ENCODE data around the gene NUP50.

The NUP50 gene

GRCh38 chr22:45197606-45198462 is 34.1 kb downstream of the NUP50 start:
- Histone ChIP-seq H3K9me3 (ENCODE audit: low read length) (no peaks in the 10 kb centered on the region), H3K9ac (ENCODE audit: low read length) (no peak overlapping the region), H3K4me1 (ENCODE audit: insufficient read depth, low read length) (peaks cover 13% of the 10 kb centered on the region), H3K4me3 (ENCODE audit: low read depth in 1 of 2, low read length in 2 of 2) (no peak overlapping the region), H3K36me3 (ENCODE audit: insufficient read depth, low read length) (peaks cover 31% of the 10 kb centered on the region), H3K27me3 (ENCODE audit: control insufficient read depth in 1 of 2, insufficient read depth in 2 of 2, low read length in 2 of 2) (no peaks in the 10 kb centered on the region), H3K27ac (ENCODE audit: low read depth, low read length) (no peak overlapping the region)

DNA sequence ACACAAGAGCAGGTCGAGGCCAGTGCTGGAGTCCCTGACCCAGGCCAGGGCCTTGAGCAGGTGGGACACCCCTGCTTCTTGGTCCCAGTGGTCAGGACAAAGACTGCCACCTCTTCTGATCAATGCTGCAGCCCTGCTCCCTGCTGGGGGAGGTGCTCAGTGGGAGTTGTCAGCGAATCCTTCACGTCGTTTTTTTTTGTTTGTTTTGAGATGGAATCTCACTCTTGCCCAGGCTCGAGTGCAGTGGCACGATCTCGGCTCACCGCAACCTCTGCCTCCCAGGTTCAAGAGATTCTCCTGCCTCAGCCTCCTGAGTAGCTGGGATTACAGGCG is 34.7 kb downstream of the NUP50 start:
- Histone ChIP-seq H3K36me3 (ENCODE audit: insufficient read depth, low read length) (peaks cover 33% of the 10 kb centered on the region), H3K9me3 (ENCODE audit: low read length) (no peaks in the 10 kb centered on the region), H3K4me3 (ENCODE audit: low read depth in 1 of 2, low read length in 2 of 2) (no peak overlapping the region), H3K27ac (ENCODE audit: low read depth, low read length) (no peak overlapping the region), H3K9ac (ENCODE audit: low read length) (no peak overlapping the region), H3K4me1 (ENCODE audit: insufficient read depth, low read length) (peaks cover 13% of the 10 kb centered on the region), H3K27me3 (ENCODE audit: control insufficient read depth in 1 of 2, insufficient read depth in 2 of 2, low read length in 2 of 2) (no peaks in the 10 kb centered on the region)

DNA sequence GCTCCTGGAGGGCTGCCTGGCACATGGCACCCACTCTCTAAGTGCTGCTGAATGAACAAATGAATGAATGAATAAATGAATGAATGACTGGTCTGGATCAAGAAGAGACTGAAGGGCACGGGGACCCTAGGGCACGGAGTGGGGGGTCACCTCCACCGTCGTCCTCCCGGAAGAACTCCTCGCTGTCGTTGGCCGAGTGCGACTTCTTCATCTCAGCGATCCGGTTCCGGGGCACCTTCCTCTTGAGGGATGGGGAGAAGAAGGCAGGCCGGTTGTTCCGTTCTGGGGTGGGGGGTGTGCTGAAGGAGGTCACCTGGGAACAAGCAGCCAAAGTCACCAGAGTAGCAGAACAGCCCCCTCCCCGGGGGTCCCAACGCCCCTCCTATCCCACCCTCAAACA is 36.0 kb downstream of the NUP50 start:
- Histone ChIP-seq H3K9me3 (ENCODE audit: low read length) (no peaks in the 10 kb centered on the region), H3K27ac (ENCODE audit: low read depth, low read length) (no peak overlapping the region), H3K27me3 (ENCODE audit: control insufficient read depth in 1 of 2, insufficient read depth in 2 of 2, low read length in 2 of 2) (no peaks in the 10 kb centered on the region), H3K9ac (ENCODE audit: low read length) (no peak overlapping the region), H3K4me1 (ENCODE audit: insufficient read depth, low read length) (peaks cover 13% of the 10 kb centered on the region), H3K36me3 (ENCODE audit: insufficient read depth, low read length) (peaks cover 40% of the 10 kb centered on the region), H3K4me3 (ENCODE audit: low read depth in 1 of 2, low read length in 2 of 2) (no peak overlapping the region)

DNA sequence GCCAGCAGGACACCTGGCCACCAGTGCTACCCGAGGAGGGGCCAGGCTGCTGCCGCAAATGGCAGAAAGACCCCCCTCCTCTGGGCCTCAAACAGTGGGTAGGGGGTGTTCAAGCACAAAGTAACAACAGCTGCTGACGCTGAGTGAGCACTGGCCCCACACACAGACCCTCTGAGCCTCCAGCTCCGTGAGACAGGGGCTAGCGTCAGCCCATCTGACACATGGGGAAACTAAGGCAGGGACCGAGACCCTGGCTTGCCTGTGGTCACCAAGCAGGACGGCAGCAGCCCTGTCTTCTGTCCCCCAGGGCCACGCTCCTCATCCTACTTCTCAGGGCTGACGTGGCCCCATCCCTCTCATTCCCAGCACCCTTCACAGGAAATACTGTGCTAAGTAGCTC is 36.5 kb downstream of the NUP50 start:
- Histone ChIP-seq H3K27ac (ENCODE audit: low read depth, low read length) (no peak overlapping the region), H3K36me3 (ENCODE audit: insufficient read depth, low read length) (peaks cover 44% of the 10 kb centered on the region), H3K9me3 (ENCODE audit: low read length) (no peaks in the 10 kb centered on the region), H3K4me3 (ENCODE audit: low read depth in 1 of 2, low read length in 2 of 2) (no peak overlapping the region), H3K4me1 (ENCODE audit: insufficient read depth, low read length) (peaks cover 13% of the 10 kb centered on the region), H3K27me3 (ENCODE audit: control insufficient read depth in 1 of 2, insufficient read depth in 2 of 2, low read length in 2 of 2) (no peaks in the 10 kb centered on the region), H3K9ac (ENCODE audit: low read length) (no peak overlapping the region)

GRCh38 chr22:45200860-45201511 is 37.3 kb downstream of the NUP50 start:
- no peaks in the 10 kb centered on the region for H3K9me3 ChIP-seq (ENCODE audit: low read length)
- peaks cover 40% of the 10 kb centered on the region for H3K36me3 ChIP-seq (ENCODE audit: insufficient read depth, low read length)
- H3K4me1 ChIP-seq (ENCODE audit: insufficient read depth, low read length): peaks cover 13% of the 10 kb centered on the region
- H3K27ac ChIP-seq (ENCODE audit: low read depth, low read length): no peak overlapping the region
- no peak overlapping the region for H3K4me3 ChIP-seq (ENCODE audit: low read depth in 1 of 2, low read length in 2 of 2)
- no peak overlapping the region for H3K9ac ChIP-seq (ENCODE audit: low read length)
- no peaks in the 10 kb centered on the region for H3K27me3 ChIP-seq (ENCODE audit: control insufficient read depth in 1 of 2, insufficient read depth in 2 of 2, low read length in 2 of 2)

- no peaks in the 10 kb centered on the region for H3K9me3 ChIP-seq (ENCODE audit: low read length)
- no peak overlapping the region for H3K9ac ChIP-seq (ENCODE audit: low read length)
- peaks cover 37% of the 10 kb centered on the region for H3K36me3 ChIP-seq (ENCODE audit: insufficient read depth, low read length)
- no peaks in the 10 kb centered on the region for H3K27me3 ChIP-seq (ENCODE audit: control insufficient read depth in 1 of 2, insufficient read depth in 2 of 2, low read length in 2 of 2)
- no peak overlapping the region for H3K27ac ChIP-seq (ENCODE audit: low read depth, low read length)
- H3K4me1 ChIP-seq (ENCODE audit: insufficient read depth, low read length): peaks cover 13% of the 10 kb centered on the region
- H3K4me3 ChIP-seq (ENCODE audit: low read depth in 1 of 2, low read length in 2 of 2): no peak overlapping the region
These were observed 38.1 kb downstream of the NUP50 start for GRCh38 chr22:45201678-45202332.

- Histone ChIP-seq H3K4me3 (ENCODE audit: low read depth in 1 of 2, low read length in 2 of 2) (no peak overlapping the region), H3K36me3 (ENCODE audit: insufficient read depth, low read length) (peaks cover 37% of the 10 kb centered on the region), H3K9me3 (ENCODE audit: low read length) (no peaks in the 10 kb centered on the region), H3K27ac (ENCODE audit: low read depth, low read length) (no peak overlapping the region), H3K4me1 (ENCODE audit: insufficient read depth, low read length) (peaks cover 13% of the 10 kb centered on the region), H3K9ac (ENCODE audit: low read length) (no peak overlapping the region), H3K27me3 (ENCODE audit: control insufficient read depth in 1 of 2, insufficient read depth in 2 of 2, low read length in 2 of 2) (no peaks in the 10 kb centered on the region)
These were observed 38.8 kb downstream of the NUP50 start for GRCh38 chr22:45202333-45203149.

DNA sequence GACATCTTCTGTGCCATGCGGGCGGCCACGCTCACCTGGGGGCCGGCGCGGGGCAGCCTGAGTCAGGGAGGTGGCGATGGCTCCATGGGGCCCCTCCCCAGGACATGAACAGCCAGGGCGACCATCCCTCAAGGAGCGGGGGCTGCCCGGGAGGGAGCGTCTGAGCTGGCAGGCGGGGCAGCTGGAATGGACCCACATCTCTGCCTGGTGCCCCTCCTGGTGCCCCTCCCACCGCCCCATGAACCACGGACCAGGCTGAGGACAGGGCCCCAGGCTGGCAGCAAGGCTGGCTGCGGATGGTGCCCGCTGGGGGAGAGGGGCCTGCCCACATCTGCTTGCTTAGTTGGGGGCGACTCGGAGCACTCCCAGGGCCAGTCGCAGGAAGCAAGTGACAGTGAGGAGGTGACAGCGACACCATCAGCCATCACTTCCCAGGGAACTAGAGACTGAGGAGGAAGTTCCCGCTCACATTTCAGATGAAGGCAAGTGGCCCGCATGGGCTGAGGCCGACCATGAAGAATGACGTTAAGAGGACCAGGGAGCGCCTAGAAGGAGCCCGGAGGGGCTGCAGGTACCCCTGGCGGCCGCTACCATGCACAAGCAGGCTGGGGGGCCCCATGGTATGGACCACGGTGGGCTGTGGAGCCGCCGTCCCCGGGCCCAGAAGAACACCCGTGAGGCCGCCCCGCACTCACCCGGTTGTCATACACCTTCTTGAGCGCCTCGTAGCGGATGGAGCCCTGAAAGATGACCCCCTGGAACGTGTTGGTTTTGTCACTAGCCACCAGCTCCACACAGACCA is 39.6 kb downstream of the NUP50 start:
- no peak overlapping the region for H3K9ac ChIP-seq (ENCODE audit: low read length)
- H3K36me3 ChIP-seq (ENCODE audit: insufficient read depth, low read length): peaks cover 33% of the 10 kb centered on the region
- no peak overlapping the region for H3K4me3 ChIP-seq (ENCODE audit: low read depth in 1 of 2, low read length in 2 of 2)
- H3K4me1 ChIP-seq (ENCODE audit: insufficient read depth, low read length): peaks cover 13% of the 10 kb centered on the region
- no peaks in the 10 kb centered on the region for H3K27me3 ChIP-seq (ENCODE audit: control insufficient read depth in 1 of 2, insufficient read depth in 2 of 2, low read length in 2 of 2)
- no peak overlapping the region for H3K27ac ChIP-seq (ENCODE audit: low read depth, low read length)
- no peaks in the 10 kb centered on the region for H3K9me3 ChIP-seq (ENCODE audit: low read length)

DNA sequence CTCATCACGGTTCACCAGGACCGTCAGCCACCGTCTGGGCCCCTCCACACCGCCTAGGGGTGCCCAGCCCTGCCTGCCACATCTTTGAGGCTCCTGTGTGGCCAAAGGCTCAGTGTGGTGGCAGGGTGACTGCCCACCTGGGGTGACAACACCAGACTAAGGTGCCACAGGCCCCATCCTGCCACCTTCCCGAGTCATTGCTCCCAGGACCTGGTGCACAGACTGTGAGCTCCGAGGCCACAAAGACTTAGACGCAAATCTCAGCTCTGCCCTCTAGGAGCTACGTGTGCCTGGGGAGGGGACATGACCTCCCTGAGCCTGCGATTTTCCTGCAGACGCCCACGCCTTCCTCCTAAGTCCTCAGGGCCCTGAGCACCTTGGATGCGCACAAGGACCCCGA is 40.5 kb downstream of the NUP50 start:
- H3K36me3 ChIP-seq (ENCODE audit: insufficient read depth, low read length): peaks cover 27% of the 10 kb centered on the region
- H3K27me3 ChIP-seq (ENCODE audit: control insufficient read depth in 1 of 2, insufficient read depth in 2 of 2, low read length in 2 of 2): no peaks in the 10 kb centered on the region
- H3K9me3 ChIP-seq (ENCODE audit: low read length): no peaks in the 10 kb centered on the region
- peaks cover 13% of the 10 kb centered on the region for H3K4me1 ChIP-seq (ENCODE audit: insufficient read depth, low read length)
- H3K27ac ChIP-seq (ENCODE audit: low read depth, low read length): no peak overlapping the region
- H3K4me3 ChIP-seq (ENCODE audit: low read depth in 1 of 2, low read length in 2 of 2): no peak overlapping the region
- H3K9ac ChIP-seq (ENCODE audit: low read length): no peak overlapping the region

DNA sequence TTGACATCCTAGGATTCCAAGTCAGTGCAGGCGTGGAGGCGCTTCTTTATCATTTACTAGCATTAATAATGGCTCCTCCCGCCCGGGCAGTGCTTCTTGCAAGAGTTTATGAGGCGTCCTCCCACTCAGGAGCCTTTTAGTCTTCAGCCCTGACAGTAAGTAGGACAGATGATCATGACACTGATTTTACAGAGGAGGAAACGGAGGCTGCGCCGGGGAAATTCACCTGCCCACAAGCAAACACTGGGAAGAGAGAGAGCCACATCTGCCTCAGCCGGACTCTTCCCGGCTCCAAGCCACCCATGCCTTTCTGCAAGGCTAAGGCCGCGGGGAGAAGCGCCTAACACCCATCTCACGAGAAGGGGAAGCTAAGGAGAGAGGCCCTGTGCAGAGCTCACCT is 41.1 kb downstream of the NUP50 start:
- Histone ChIP-seq H3K27ac (ENCODE audit: low read depth, low read length) (no peak overlapping the region), H3K4me3 (ENCODE audit: low read depth in 1 of 2, low read length in 2 of 2) (no peak overlapping the region), H3K27me3 (ENCODE audit: control insufficient read depth in 1 of 2, insufficient read depth in 2 of 2, low read length in 2 of 2) (no peaks in the 10 kb centered on the region), H3K4me1 (ENCODE audit: insufficient read depth, low read length) (peaks cover 17% of the 10 kb centered on the region), H3K9me3 (ENCODE audit: low read length) (no peaks in the 10 kb centered on the region), H3K36me3 (ENCODE audit: insufficient read depth, low read length) (peaks cover 23% of the 10 kb centered on the region), H3K9ac (ENCODE audit: low read length) (no peak overlapping the region)
